ENCODE results near the gene CFAP73.
"Not testable (repeated sequence)": the region's sequence is repeated elsewhere in the genome, so short reads cannot be mapped to it uniquely, and the experiment has no call there.

The CFAP73 gene

GRCh38 chr12:113200021-113200797 is 50.7 kb downstream of the CFAP73 start:
- no peaks in the 10 kb centered on the region for H3K36me3 ChIP-seq (ENCODE audit: insufficient read depth, low read length)
- no peaks in the 10 kb centered on the region for H3K9me3 ChIP-seq (replicated peaks; ENCODE audit: low read length)
- peaks cover 12% of the 10 kb centered on the region for H3K4me1 ChIP-seq (ENCODE audit: control insufficient read depth, insufficient read depth, low read length)
- no peak overlapping the region for H3K9ac ChIP-seq (ENCODE audit: low read depth, low read length)
- H3K4me2 ChIP-seq (ENCODE audit: low read length) = no peak overlapping the region
- no peak overlapping the region for H3K4me3 ChIP-seq (ENCODE audit: low read length)
- H3K27me3 ChIP-seq (ENCODE audit: control insufficient read depth, insufficient read depth, low read length) = no peaks in the 10 kb centered on the region

- Histone ChIP-seq H3K4me2 (ENCODE audit: low read length) (no peak overlapping the region), H3K9ac (ENCODE audit: low read depth, low read length) (no peak overlapping the region), H3K4me1 (ENCODE audit: control insufficient read depth, insufficient read depth, low read length) (peaks cover 5% of the 10 kb centered on the region), H3K36me3 (ENCODE audit: insufficient read depth, low read length) (no peaks in the 10 kb centered on the region), H3K27me3 (ENCODE audit: control insufficient read depth, insufficient read depth, low read length) (no peaks in the 10 kb centered on the region), H3K4me3 (ENCODE audit: low read length) (no peak overlapping the region), H3K9me3 (replicated peaks; ENCODE audit: low read length) (no peaks in the 10 kb centered on the region)
Observed at GRCh38 chr12:113201187-113202177, 52.0 kb downstream of the CFAP73 start.

GRCh38 chr12:113202300-113203075 is 53.0 kb downstream of the CFAP73 start:
- H3K9me3 ChIP-seq (replicated peaks; ENCODE audit: low read length) = no peaks in the 10 kb centered on the region
- no peak overlapping the region for H3K4me3 ChIP-seq (ENCODE audit: low read length)
- H3K4me1 ChIP-seq (ENCODE audit: control insufficient read depth, insufficient read depth, low read length) = peaks cover 5% of the 10 kb centered on the region
- no peaks in the 10 kb centered on the region for H3K27me3 ChIP-seq (ENCODE audit: control insufficient read depth, insufficient read depth, low read length)
- H3K36me3 ChIP-seq (ENCODE audit: insufficient read depth, low read length) = no peaks in the 10 kb centered on the region
- no peak overlapping the region for H3K4me2 ChIP-seq (ENCODE audit: low read length)
- H3K9ac ChIP-seq (ENCODE audit: low read depth, low read length) = no peak overlapping the region

GRCh38 chr12:113203852-113204760 is 54.6 kb downstream of the CFAP73 start:
- Histone ChIP-seq H3K36me3 (ENCODE audit: insufficient read depth, low read length) (no peaks in the 10 kb centered on the region), H3K9ac (ENCODE audit: low read depth, low read length) (no peak overlapping the region), H3K9me3 (replicated peaks; ENCODE audit: low read length) (no peaks in the 10 kb centered on the region), H3K27me3 (ENCODE audit: control insufficient read depth, insufficient read depth, low read length) (no peaks in the 10 kb centered on the region), H3K4me1 (ENCODE audit: control insufficient read depth, insufficient read depth, low read length) (peaks cover 6% of the 10 kb centered on the region), H3K4me3 (ENCODE audit: low read length) (no peak overlapping the region), H3K4me2 (ENCODE audit: low read length) (no peak overlapping the region)

- no peak overlapping the region for H3K9ac ChIP-seq (ENCODE audit: low read depth, low read length)
- no peaks in the 10 kb centered on the region for H3K9me3 ChIP-seq (replicated peaks; ENCODE audit: low read length)
- peaks cover 6% of the 10 kb centered on the region for H3K4me1 ChIP-seq (ENCODE audit: control insufficient read depth, insufficient read depth, low read length)
- H3K27me3 ChIP-seq (ENCODE audit: control insufficient read depth, insufficient read depth, low read length) = no peaks in the 10 kb centered on the region
- H3K4me2 ChIP-seq (ENCODE audit: low read length) = no peak overlapping the region
- no peak overlapping the region for H3K4me3 ChIP-seq (ENCODE audit: low read length)
- H3K36me3 ChIP-seq (ENCODE audit: insufficient read depth, low read length) = no peaks in the 10 kb centered on the region
Observed at GRCh38 chr12:113204804-113205203, 55.3 kb downstream of the CFAP73 start.

GRCh38 chr12:113206802-113207201 is 57.3 kb downstream of the CFAP73 start:
- H3K9ac ChIP-seq (ENCODE audit: low read depth, low read length); H3K27me3 ChIP-seq (ENCODE audit: control insufficient read depth, insufficient read depth, low read length); H3K4me1 ChIP-seq (ENCODE audit: control insufficient read depth, insufficient read depth, low read length); H3K9me3 ChIP-seq (replicated peaks; ENCODE audit: low read length); H3K4me2 ChIP-seq (ENCODE audit: low read length); H3K36me3 ChIP-seq (ENCODE audit: insufficient read depth, low read length); H3K4me3 ChIP-seq (ENCODE audit: low read length): not testable (repeated sequence)

GRCh38 chr12:113207613-113208040 is 58.1 kb downstream of the CFAP73 start:
- H3K9me3 ChIP-seq (replicated peaks; ENCODE audit: low read length) = no peaks in the 10 kb centered on the region
- H3K4me2 ChIP-seq (ENCODE audit: low read length) = no peak overlapping the region
- no peak overlapping the region for H3K9ac ChIP-seq (ENCODE audit: low read depth, low read length)
- no peak overlapping the region for H3K4me3 ChIP-seq (ENCODE audit: low read length)
- no peaks in the 10 kb centered on the region for H3K36me3 ChIP-seq (ENCODE audit: insufficient read depth, low read length)
- no peaks in the 10 kb centered on the region for H3K27me3 ChIP-seq (ENCODE audit: control insufficient read depth, insufficient read depth, low read length)
- peaks cover 6% of the 10 kb centered on the region for H3K4me1 ChIP-seq (ENCODE audit: control insufficient read depth, insufficient read depth, low read length)

GRCh38 chr12:113208041-113208934 is 58.8 kb downstream of the CFAP73 start:
- Histone ChIP-seq H3K9me3 (replicated peaks; ENCODE audit: low read length) (no peaks in the 10 kb centered on the region), H3K36me3 (ENCODE audit: insufficient read depth, low read length) (no peaks in the 10 kb centered on the region), H3K9ac (ENCODE audit: low read depth, low read length) (no peak overlapping the region), H3K4me3 (ENCODE audit: low read length) (no peak overlapping the region), H3K4me1 (ENCODE audit: control insufficient read depth, insufficient read depth, low read length) (peaks cover 6% of the 10 kb centered on the region), H3K27me3 (ENCODE audit: control insufficient read depth, insufficient read depth, low read length) (no peaks in the 10 kb centered on the region), H3K4me2 (ENCODE audit: low read length) (no peak overlapping the region)

All from skeletal muscle satellite cell (primary cell).